Measurements from ENCODE around the gene H2BW1.
"Not testable (repeated sequence)": the region's sequence is repeated elsewhere in the genome, so short reads cannot be mapped to it uniquely, and the experiment has no call there.

The H2BW1 gene

DNA sequence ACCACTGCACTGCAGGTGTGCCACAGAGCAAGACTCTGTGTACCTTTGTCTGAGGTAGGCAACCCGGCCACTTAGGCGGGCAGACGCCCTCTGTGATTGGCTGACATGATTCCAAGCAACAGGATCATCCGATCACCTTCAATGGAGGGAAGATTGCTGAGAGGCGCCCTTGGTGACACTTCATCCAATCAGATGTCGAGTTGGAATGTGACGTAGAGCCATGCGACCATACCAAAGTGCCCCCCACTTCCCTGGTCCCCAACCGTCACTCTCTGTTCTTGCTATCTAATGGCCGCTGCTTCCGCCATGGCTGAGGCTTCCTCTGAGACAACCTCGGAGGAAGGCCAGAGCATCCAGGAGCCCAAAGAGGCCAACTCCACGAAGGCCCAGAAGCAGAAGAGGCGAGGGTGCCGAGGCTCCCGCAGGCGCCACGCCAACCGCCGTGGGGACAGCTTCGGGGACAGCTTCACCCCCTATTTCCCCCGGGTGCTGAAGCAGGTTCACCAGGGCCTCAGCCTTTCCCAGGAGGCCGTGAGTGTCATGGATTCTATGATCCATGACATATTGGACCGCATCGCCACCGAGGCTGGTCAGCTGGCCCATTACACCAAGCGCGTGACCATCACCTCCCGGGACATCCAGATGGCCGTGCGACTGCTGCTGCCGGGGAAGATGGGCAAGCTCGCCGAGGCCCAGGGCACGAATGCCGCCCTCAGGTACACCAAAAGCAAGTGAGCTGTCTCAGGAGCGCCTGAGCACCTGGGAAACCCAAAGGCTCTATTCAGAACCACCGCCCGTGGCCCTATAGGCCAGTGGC lies 26.4 kb upstream of the H2BW1 start, which contains the start of gene H2BW2:
TSS of gene H2BW2 (plus strand) at position 268 of the 817 bp plus-strand sequence. CDS start at position 307, 39 bp downstream.
- Histone ChIP-seq H3K36me3 (replicated peaks) (no peaks in the 10 kb centered on the region), H3K4me3 (ENCODE audit: low read depth, low read length) (no peak within 1 kb of the TSS), H3K27ac (no peak within 1 kb of the TSS), H3K27me3 (replicated peaks) (no peaks in the 10 kb centered on the region)
- no peak for DNase-seq
- in situ Hi-C loops (cut with HindIII; ENCODE audit: low pct_ligation_motif_present, low sequenced_read_pairs) = no loop called here
- no peak for TF ChIP-seq CTCF (IDR thresholded peaks at IDR 0.05; ENCODE audit: low read depth, low read length, missing control alignments)

- Histone ChIP-seq H3K4me3 (ENCODE audit: low read depth, low read length) (no peak overlapping the region), H3K36me3 (replicated peaks) (no peaks in the 10 kb centered on the region), H3K27ac (no peak overlapping the region), H3K27me3 (replicated peaks) (no peaks in the 10 kb centered on the region)
- in situ Hi-C loops (cut with HindIII; ENCODE audit: low pct_ligation_motif_present, low sequenced_read_pairs) = no loop called here
- TF ChIP-seq CTCF (IDR thresholded peaks at IDR 0.05; ENCODE audit: low read depth, low read length, missing control alignments) = no peak
- no peak for DNase-seq
Observed at GRCh38 chrX:104018126-104018525, 4.6 kb upstream of the H2BW1 start.

- H3K36me3 ChIP-seq (replicated peaks); H3K4me3 ChIP-seq (ENCODE audit: low read depth, low read length); in situ Hi-C loops (cut with HindIII; ENCODE audit: low pct_ligation_motif_present, low sequenced_read_pairs); H3K27ac ChIP-seq; H3K27me3 ChIP-seq (replicated peaks); DNase-seq: not testable (repeated sequence)
Observed at GRCh38 chrX:104015576-104015975, 2.1 kb upstream of the H2BW1 start.

DNA sequence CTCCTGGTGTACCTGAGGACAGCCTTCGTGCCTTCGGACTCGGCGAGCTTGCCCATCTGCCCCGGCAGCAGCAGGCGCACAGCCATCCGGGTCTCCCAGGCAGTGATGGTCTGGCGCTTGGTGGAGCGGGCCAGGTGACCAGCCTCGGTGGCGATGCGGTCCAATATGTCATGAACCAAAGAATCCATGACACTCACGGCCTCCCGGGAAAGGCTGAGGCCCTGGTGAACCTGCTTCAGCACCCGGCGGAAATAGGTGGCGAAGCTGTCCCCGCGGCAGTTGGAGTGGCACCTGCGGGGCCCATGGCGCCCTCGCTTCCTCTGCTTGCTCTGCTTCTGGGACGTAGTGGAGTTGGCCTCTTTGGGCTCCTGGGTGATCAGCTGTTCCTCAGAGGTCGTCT lies 350 bp downstream of the H2BW1 start:
- H3K27ac ChIP-seq = no peak overlapping the region
- no peak for DNase-seq
- no peaks in the 10 kb centered on the region for H3K36me3 ChIP-seq (replicated peaks)
- H3K27me3 ChIP-seq (replicated peaks) = no peaks in the 10 kb centered on the region
- TF ChIP-seq CTCF (IDR thresholded peaks at IDR 0.05; ENCODE audit: low read depth, low read length, missing control alignments) = no peak
- H3K4me3 ChIP-seq (ENCODE audit: low read depth, low read length) = no peak overlapping the region
- in situ Hi-C loops (cut with HindIII; ENCODE audit: low pct_ligation_motif_present, low sequenced_read_pairs) = no loop called here

GRCh38 chrX:104008831-104009230 lies 4.7 kb downstream of the H2BW1 start:
- H3K36me3 ChIP-seq (replicated peaks) = no peaks in the 10 kb centered on the region
- H3K27ac ChIP-seq = no peak overlapping the region
- H3K27me3 ChIP-seq (replicated peaks) = no peaks in the 10 kb centered on the region
- no peak for DNase-seq
- H3K4me3 ChIP-seq (ENCODE audit: low read depth, low read length) = no peak overlapping the region
- no peak for TF ChIP-seq CTCF (IDR thresholded peaks at IDR 0.05; ENCODE audit: low read depth, low read length, missing control alignments)
- in situ Hi-C loops (cut with HindIII; ENCODE audit: low pct_ligation_motif_present, low sequenced_read_pairs) = no loop called here

DNA sequence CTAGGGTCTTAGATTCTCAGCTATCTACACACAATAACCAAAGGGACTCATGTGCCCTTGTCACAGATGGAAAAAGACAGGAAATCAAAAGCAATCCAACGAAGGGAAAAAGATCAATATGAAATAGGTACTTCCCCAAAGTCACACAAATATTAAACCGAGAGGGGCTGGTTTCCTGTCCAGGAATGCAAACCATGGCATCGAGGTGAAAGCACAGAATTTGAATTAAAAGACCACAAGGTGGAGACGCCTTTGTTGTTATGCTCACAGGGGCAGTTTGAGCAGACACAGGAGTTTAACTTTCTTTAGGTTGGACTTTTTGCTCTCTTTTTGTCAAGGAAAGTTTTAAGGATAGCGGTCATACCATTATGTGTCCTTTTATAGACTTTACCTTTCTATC lies 14.3 kb downstream of the H2BW1 start:
- H3K27ac ChIP-seq = no peak overlapping the region
- in situ Hi-C loops (cut with HindIII; ENCODE audit: low pct_ligation_motif_present, low sequenced_read_pairs) = no loop called here
- no peaks in the 10 kb centered on the region for H3K27me3 ChIP-seq (replicated peaks)
- TF ChIP-seq CTCF (IDR thresholded peaks at IDR 0.05; ENCODE audit: low read depth, low read length, missing control alignments) = no peak
- DNase-seq = no peak
- H3K36me3 ChIP-seq (replicated peaks) = no peaks in the 10 kb centered on the region
- no peak overlapping the region for H3K4me3 ChIP-seq (ENCODE audit: low read depth, low read length)

GRCh38 chrX:103983508-103983907 lies 30.0 kb downstream of the H2BW1 start:
- H3K27ac ChIP-seq; in situ Hi-C loops (cut with HindIII; ENCODE audit: low pct_ligation_motif_present, low sequenced_read_pairs); H3K4me3 ChIP-seq (ENCODE audit: low read depth, low read length); H3K36me3 ChIP-seq (replicated peaks); H3K27me3 ChIP-seq (replicated peaks); DNase-seq: not testable (repeated sequence)

GRCh38 chrX:103962411-103963278 lies 50.9 kb downstream of the H2BW1 start, which contains the start of gene TMSB15B:
Gene TMSB15B, plus strand, starts transcription at chrX:103962627.
- H3K4me3 ChIP-seq (ENCODE audit: low read depth, low read length); H3K27ac ChIP-seq; DNase-seq; H3K36me3 ChIP-seq (replicated peaks); in situ Hi-C loops (cut with HindIII; ENCODE audit: low pct_ligation_motif_present, low sequenced_read_pairs); H3K27me3 ChIP-seq (replicated peaks): not testable (repeated sequence)
